Left renal pelvis (tissue), 4 donors: ENCODE results near the gene ZNRD2. TPM values are rescaled to one million over a fixed set of nuclear protein-coding genes. Genes with fewer than 3 reads are reported as not detected.

Experiments used
- DNase-seq, 4 donors: peaks; one replicate each; pipeline ENCODE4 v3.0.0-alpha.2; 2013; ENCODE audit warnings: low read depth in 4 of 4, low spot score in 3 of 4
- polyA plus RNA-seq, 4 donors: library from polyadenylated mRNA; unstranded; fragments of 120-200 nt; gene quantifications; one replicate each; pipeline ENCODE4 v1.2.1, GENCODE V29; 2013; ENCODE audit not compliant: insufficient read length in 4 of 4

ZNRD2 gene
- polyA plus RNA-seq, 4 donors: 43.7 to 60.9 (median 56.4) TPM

DNA sequence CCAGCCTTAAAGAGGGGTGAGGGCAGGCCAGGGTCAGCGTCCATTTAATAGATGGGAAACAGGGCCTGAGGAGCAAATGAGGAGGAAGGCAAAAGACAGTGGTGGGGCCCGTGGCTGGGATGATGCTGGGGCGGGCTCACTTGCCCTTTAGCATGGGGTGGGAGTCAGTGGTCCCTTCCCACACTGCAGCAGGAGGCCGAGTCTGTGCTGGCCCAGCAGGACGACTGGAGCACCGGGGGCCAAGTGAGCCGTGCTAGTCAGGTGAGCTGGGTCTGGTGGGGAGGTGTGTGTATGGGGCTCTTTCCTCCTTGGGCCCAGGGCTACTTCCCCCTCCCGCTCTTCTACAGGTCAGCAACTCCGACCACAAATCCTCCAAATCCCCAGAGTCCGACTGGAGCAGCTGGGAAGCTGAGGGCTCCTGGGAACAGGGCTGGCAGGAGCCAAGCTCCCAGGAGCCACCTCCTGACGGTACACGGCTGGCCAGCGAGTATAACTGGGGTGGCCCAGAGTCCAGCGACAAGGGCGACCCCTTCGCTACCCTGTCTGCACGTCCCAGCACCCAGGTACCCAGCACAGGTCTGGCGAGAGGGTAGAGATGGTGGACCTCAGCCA lies 32.6 kb upstream of the ZNRD2 start:
- no peak for DNase-seq

DNA sequence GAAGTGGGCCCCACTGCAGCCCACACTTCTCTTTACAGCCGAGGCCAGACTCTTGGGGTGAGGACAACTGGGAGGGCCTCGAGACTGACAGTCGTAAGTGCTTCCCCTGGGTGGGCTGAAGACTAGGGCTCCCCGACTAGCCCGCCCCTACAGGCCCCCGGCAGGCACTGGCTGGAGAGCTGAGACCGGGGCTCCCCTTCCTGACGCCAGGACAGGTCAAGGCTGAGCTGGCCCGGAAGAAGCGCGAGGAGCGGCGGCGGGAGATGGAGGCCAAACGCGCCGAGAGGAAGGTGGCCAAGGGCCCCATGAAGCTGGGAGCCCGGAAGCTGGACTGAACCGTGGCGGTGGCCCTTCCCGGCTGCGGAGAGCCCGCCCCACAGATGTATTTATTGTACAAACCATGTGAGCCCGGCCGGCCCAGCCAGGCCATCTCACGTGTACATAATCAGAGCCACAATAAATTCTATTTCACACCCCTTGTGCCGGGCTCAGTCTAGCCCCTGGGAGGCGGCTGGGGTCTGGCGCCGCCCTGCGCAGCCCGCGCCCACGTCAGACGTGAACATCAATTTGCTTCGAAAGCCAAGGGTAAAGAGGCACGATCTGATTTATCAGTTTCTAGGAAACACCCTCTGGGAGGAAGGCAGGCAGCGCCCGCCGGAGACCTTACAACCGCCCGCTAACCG lies 31.9 kb upstream of the ZNRD2 start:
- DNase-seq: no peak

DNA sequence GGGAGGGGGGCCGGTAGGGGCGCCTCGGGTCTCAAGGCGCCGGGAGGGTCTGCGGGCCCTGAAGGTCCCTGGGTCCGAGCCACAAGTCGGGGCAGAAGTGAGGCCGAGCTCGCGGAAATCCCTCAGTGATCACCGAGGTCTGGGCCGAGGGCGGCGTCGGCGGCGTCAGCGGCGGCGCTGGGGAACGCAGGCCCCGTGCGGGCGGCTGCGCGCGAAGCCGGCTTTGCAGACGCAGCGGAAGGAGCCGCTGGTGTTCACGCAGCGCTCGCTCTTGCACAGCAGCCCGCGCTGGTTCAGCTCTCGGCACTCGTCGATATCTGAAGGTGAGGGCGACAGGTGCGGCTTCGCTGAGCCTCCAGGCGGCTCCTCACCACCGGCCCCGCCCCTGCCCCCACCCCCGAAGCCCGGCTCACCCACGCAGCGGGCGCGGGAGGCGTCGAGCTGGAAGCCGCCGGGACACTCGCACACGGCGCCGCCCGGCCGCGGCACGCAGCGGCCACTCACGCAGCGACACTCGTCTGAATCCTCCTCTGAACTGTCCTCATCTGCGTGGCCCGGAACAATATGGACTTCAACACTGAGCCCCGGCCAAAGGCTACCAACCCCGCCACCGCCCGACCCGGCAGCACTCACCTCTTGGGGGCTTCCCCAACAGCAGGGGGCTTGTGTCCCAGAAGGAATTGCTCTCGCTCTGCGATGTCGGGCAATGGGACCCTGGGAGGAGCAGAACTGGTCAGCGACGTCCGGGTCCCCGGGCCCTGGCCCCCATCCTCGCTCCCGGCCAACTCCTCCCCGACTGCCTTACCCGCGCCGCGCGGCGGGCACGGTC lies 31.1 kb upstream of the ZNRD2 start:
- no peak for DNase-seq

DNA sequence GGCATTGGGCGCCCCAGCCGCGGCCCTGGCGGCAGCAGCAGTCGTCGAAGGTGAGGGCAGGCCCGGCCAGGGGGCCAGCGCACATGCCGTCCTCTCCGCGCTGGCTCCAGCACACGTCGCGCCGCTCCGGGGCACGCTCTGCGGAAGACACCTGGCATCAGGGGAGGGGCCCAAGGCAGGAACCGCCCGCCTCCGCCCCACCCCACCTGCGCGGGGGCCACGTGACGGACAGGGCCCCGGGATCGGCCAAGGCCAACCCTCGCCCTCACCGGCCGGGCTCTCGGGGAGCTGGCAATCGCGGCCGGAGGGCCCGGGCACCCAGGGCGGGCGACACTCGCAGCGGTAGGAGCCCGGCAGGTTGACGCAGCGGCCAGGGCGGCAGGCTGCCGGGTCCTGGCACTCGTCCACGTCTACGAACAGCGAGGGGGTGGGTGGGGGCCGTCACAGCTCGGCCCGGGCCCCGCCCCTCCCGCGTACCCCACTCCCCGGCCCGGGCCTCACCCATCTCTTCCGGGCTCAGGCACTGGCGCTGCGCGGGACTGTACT lies 30.5 kb upstream of the ZNRD2 start:
- DNase-seq: no peak

DNA sequence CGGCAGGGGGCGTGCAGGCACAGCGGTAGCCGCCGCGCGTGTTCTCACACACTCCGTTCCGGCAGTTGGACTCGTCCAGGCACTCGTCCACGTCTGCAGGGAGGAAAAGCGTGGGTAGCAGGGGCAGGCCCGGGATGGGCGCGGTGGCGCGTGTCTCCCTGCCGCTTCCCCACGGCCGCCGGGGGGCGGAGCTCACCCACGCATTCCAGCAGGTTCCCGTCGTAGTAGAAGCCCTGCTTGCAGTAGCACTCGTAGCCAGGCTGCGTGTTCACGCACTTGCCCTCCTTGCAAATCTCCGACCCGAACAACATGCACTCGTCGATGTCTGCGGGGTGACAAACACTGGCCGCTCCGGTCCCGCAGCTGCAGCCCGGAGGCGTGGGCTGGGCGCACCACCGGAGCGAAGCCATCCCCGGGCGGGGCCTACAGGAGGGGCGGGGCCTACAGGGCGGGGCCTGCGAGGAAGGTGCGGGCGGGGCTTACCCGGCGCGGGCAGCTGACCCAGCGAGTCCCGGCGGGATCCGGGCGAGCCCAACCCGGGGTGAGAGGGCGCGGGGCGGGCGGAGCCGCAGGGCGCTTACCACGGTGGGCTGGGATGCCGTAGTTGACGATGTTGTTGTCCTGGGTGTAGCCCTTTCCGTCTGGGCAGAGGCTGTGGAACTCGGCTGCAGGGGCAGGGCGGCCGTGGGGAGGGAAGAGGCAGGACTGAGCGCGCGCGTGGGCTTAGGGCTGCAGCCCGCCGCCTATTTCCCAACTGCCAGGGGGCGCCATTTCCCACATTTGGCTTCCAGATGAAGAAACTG lies 29.8 kb upstream of the ZNRD2 start:
- DNase-seq: peak in 3 of 4 donors; percentile 65 to 66 (median 65)

DNA sequence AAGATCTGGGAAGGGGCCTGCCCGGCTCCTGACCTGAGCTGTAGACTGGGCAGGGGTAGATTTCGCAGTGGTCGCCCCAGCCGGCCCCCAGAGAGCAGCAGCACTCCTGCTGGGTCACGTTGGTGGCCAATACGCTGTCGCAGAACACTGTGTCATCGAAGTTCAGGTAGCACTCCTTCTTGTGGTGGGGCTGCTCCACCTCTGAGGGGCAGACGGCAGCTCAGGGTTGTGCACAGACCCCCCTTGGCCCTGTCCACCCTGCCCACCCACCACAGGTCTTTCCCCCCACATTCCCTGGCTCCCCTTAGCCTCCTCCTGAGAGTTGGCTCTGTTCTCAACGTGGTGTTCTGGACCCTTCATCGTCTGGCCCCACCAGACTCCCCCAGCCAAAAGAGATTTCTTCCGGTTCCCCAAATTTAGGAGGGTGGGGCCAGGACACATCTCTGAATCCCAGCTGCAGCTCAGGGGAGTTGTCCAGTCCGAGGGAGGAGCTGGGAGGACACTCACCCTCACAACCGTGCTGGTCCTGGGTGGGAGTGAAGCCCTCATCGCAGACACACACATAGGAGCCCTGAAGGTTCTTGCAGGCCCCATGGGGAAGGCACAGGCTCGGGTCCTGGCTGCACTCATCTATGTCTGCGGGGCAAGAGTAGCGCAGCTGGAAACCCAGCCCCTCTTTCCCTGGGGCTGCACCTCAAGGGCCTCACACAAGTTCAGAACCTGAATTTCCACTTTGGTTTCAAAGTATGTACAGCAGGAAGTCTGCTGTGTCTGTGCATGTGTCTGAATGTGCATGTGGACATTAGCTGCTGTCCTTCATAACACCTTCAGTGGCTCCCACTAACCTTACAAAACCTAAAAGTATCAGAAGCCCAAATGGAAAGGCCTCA lies 28.9 kb upstream of the ZNRD2 start:
- DNase-seq: no peak

DNA sequence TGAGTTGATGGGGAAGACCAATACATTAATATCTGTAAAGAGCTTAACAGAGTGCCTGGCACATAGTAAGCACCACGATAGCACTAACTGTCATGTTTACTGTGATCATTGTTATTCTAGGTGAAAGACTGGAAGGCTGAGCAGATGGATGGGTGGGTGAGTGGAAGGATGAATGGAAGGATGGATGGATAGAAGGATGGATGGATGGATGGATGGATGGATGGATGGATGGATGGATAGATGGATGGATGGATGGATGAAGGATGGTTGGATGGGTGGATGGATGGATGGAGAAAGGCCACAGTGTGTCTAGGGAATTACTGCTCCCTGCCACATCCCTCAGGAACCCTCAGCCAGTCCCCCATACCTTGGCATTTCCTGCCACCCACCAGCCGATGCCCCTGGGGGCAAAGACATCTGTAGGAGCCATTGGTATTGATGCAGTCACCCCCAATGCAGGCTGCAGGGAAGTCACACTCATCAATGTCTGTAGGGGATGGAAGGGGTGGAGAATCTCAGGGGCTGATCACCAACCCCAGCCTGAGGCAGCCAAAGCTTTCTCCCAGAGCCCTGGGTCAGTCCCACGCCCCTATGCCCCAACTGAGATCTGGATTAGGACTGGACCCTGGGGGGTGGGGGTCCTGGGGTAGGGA lies 27.4 kb upstream of the ZNRD2 start:
- DNase-seq: no peak

DNA sequence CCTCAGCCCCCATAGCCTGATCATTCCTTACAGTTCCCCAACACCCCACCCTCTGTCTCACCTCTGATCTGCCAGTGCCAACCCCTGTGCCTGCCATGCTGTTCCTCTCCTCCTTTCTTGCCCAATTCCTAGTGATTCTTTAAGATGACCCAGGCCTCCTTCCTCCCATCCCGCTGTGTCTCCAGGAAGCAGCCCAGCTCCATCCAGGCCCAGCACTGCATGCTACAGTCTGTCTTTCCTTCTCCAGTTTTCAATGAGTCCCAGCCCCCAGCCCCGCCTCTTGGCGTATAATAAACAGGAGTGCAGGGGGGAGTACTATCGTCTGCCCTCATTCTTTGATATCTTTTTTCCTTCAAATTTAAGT lies 24.4 kb upstream of the ZNRD2 start:
- DNase-seq: no peak

DNA sequence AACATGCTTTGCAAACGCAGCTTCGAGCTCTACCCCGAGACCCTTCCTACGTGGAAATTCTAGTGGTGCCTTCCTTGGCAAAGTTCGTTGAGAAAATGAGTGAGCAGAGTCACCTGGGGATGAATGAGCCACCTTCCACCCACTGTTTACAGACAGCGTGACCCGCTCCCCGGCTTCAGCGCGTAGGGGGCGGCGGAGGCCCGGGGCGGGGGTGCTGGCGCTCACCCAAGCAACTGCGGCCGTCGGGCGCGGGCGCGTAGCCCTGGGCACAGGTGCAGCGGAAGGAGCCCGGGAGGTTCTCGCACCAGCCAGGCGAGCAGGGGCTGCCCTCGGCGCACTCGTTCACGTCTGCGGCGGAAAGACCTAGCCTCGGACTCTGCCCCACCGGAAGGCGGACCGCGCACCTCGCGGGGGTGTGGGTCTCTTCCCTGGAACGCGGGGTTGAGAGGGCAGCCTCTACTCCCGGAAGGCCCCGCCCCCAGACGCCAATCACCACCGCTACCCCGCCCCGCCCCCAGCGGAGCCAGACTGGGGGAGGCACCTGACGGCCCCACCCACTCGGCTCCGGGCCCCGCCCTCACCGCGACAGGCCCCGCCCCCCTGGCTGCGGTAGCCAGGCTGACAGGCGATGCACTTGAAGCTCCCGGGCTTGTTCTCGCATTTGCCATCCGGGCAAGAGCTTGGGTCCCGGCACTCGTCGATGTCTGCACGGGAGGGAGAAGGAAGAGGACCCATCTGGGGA lies 23.9 kb upstream of the ZNRD2 start:
- DNase-seq: no peak

DNA sequence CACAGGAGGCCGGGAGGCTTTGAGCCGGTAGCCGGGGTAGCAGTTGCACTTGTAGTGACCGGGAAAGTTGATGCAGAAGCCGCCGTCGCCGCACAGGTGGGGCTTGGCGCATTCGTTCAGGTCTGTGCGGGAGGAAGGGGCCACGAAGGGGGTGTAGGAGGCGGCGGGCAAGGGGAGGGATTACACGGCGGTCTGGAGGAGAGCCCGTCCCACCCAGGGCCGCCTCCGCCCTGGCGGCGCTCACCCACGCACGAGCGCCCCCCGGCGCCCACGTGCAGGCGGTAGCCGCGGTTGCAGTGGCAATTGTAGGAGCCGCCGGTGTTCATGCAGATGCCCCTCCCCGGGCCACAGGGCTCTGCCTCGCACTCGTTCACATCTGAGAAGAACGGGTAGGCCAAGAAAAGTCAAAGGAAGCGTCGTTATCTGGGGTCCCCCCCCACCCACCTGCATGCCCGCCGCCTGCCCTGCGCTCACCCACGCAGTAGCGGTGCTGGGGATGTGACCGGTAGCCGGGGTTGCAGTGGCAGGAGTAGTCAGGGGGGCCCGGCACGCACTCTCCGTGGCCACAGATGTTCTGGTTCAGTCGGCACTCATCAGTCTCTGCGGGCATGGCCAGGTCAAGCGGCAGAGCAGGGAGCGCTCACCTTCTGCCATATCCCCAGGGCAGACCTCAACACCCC lies 22.7 kb upstream of the ZNRD2 start:
- no peak for DNase-seq

DNA sequence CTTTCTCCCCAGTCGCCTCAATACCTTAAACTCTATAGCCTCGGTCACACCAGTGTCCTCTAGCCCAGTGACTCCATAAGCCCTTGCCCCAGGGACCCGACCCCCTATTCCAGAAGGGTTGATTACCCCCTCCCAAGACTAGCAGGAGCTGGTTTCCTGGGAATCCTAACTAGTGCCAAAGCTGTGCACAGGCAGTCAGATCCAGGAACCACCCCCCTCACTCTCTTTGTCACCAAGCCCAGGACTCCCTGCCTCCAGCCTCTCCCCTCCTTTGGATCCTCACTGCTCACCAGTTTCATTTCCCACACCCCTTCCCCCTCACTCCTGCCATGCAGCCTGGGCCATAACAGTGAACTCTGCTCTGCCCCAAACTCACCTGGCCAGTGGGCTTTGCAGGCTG lies 21.9 kb upstream of the ZNRD2 start:
- DNase-seq: no peak

DNA sequence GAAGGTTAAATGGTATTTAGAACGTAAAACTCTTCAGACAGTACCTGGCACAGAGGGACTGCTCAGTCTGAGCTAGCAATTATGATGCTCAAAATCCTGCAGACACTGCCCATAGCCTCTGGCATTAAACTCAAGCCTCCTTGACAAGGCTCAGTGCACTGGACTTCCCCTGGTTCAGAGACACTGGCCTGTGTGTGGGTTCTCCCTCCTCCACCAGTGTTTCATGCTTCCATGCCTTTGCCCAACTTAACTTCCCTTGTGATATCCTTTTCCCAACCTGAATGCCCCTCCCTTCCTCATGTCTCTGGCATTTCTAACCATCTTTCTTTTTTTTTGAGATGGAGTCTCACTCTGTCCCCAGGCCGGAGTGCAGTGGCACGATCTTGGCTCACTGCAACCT lies 21.2 kb upstream of the ZNRD2 start:
- no peak for DNase-seq

DNA sequence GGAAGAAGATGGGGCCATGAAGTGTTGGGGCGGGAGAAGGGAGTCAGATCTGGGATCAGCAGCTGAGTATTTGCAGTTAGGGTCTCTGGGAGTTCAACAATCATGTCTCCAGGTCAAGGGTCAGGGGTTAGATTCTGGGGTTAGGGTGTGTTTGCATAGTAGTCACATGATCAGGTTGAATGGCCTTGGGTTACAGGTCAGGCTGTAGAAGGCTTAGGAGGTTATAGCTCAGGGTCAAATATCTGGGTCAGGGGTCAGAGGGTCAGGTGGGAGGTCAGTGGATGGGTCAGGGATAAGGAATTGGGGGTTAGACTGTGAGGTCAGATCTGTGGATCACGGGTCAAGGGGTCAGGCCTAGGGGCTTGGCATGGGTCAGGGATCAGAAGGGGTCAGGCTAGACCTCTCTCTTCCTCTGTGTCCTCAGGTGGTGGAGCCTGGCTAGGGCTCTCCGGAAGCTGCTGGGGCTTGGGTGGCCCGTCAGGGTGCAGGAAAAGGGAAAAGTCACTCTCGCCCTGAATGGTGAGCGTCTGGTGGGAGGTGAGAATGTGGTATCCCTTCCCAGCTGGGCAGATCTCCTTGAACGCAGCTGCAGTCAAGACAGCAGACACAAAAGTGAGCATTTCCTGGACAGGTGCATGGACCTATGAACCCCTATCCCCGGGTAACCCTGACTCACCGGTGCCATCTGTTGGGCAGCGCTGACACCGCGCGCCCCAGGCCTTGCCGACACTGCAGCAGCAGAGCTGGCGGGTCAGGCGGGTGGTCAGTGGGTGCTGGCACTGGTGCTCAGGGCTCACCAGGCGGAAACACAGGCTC lies 18.5 kb upstream of the ZNRD2 start:
- DNase-seq: no peak

DNA sequence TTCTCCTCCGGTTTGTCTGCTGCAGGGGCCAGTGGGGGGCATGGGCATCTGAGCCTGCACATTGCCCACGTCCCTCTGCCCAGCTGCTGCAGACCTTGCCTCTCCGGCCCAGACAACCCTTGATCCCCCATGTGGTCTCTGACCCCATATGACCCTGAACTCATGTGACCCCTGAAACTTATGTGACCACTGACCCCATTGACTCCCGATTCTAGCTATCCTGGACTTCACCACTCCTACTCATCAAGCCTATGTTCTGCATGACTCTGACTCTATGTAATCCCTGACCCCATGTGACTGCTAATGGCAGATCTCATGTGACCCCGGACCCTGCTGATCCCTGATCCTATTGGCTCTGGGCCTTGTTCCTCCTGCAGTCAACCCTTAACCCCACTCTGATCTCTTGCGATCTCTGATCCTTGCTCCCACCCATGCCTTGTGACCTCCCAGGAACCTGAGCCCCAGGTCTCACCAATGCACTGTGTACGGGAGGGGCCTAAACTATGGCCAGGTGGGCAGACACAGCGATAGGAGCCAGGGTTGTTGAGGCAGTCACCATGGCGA lies 17.8 kb upstream of the ZNRD2 start:
- DNase-seq: no peak

DNA sequence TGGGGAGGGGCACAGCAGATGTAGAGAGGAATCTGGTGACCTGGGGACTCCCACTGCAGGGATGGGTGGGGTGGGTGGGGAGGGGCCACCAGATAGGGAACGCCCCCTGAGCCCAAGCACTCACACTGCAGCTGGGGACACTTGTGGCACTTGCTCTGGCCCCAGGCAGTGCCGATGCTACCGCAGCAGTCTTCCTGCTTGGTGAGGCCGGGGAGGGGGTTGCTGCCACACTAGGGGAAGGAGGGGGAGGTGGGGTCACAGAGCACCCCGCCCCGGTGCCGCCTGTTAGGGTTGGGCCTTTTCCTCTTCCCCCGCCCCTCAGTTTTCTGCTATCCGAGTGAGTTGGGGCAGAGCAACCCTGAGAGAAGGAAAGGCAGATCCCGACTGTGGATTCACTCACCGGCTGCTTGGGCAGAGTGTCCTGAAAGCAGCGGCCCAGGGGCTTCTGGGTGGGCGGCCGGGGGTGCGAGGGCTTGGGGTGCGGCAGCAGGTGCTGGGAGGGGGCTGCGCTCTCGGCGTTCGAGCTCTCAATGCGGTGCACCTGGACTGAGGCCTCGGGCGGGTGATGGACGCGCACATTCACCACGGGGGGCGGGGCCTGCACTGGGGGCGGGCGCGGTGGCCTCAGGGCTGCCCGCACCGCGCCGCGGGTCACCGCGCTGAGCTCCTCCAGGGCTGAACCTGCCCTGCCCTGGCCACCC lies 16.8 kb upstream of the ZNRD2 start:
- DNase-seq: no peak
